B cell (primary cell): ENCODE results near the gene MVB12B. TPM values are rescaled to one million over a fixed set of nuclear protein-coding genes. Genes with fewer than 3 reads are reported as not detected.

Experiments
- ATAC-seq: fragments of 200-7000 bp; cut with Tn5 transposase; one replicate; pipeline ENCODE4 v1.10.0; 2021; ENCODE audit warnings: low read depth, mild to moderate bottlenecking, moderate number of reproducible peaks, moderate library complexity
- CTCF ChIA-PET: fragments of 350-600 bp; sonication (Branson Sonifier 250); formaldehyde crosslinking; loops from one replicate; lab custom pipeline; 2021; ENCODE audit warnings: antibody characterized with exemption, inconsistent platforms; lab: Charles Lee
- POLR2A ChIA-PET: fragments of 350-600 bp; sonication (Branson Sonifier 250); formaldehyde crosslinking; loops from one replicate; lab custom pipeline; 2021; ENCODE audit warnings: antibody characterized with exemption; lab: Charles Lee
- DNase-seq: peaks from one replicate; pipeline ENCODE4 v3.0.0; 2013
- H2AFZ ChIP-seq: 2 replicates; pipeline ENCODE4 v1.6.1; 2012; ENCODE audit warnings: mild to moderate bottlenecking, low read depth, low read length; ENCODE audit not compliant: insufficient read depth, poor library complexity, severe bottlenecking
- H3K27ac ChIP-seq, 2 donors: 1 replicate in 1 of 2; 2 replicates in 1 of 2; pipeline ENCODE4 v1.5.1; 2012 to 2013; ENCODE audit warnings: low read length in 2 of 2, mild to moderate bottlenecking in 2 of 2, moderate library complexity in 1 of 2
- H3K27me3 ChIP-seq, 4 experiments: fragments of 200-600 bp in 1 of 4; sonication (generic) in 1 of 4; replicated peaks in 1 of 4; 1 replicate in 2 of 4; 2 replicates in 2 of 4; pipeline versions ENCODE4 v1.6.1 to v1.7.0; 2013 to 2016; ENCODE audit warnings: low read length in 3 of 4, mild to moderate bottlenecking in 2 of 4, mixed read lengths in 1 of 4, moderate library complexity in 1 of 4; ENCODE audit not compliant: insufficient read depth in 4 of 4, control insufficient read depth in 3 of 4; ENCODE audit errors: control extremely low read depth in 1 of 4
- H3K36me3 ChIP-seq, 2 experiments: replicated peaks in 1 of 2; 1 replicate in 1 of 2; 2 replicates in 1 of 2; pipeline versions ENCODE4 v1.6.1 to v1.7.1; 2013; ENCODE audit warnings: low read length in 1 of 2; ENCODE audit not compliant: insufficient read depth in 2 of 2, control insufficient read depth in 1 of 2; ENCODE audit errors: control extremely low read depth in 1 of 2, extremely low read depth in 1 of 2
- H3K4me1 ChIP-seq, 2 donors: fragments of 200-600 bp in 1 of 2; sonication (generic) in 1 of 2; 1 replicate in 1 of 2; 2 replicates in 1 of 2; pipeline versions ENCODE4 v1.5.1 to v1.6.1; 2013 to 2017; ENCODE audit warnings: low read length in 2 of 2; ENCODE audit not compliant: control insufficient read depth in 2 of 2, insufficient read depth in 2 of 2
- H3K4me2 ChIP-seq: replicated peaks from 2 replicates; pipeline ENCODE3; 2012; ENCODE audit warnings: mild to moderate bottlenecking, low read depth, low read length; ENCODE audit not compliant: poor library complexity, severe bottlenecking
- H3K4me3 ChIP-seq, 5 experiments: fragments of 200-600 bp in 1 of 5; sonication (generic) in 1 of 5; 1 replicate in 3 of 5; 2 replicates in 2 of 5; pipeline versions ENCODE4 v1.5.1 to v1.7.0; 2011 to 2016; ENCODE audit warnings: low read length in 4 of 5, mild to moderate bottlenecking in 4 of 5, low read depth in 2 of 5, control low read depth in 1 of 5, moderate library complexity in 1 of 5; ENCODE audit not compliant: insufficient read depth in 1 of 5; ENCODE audit errors: control extremely low read depth in 1 of 5, extremely low read depth in 1 of 5
- H3K79me2 ChIP-seq: fragments of 200-600 bp; sonication (generic); one replicate; pipeline ENCODE4 v1.6.0; 2016; ENCODE audit warnings: low read length; ENCODE audit not compliant: control insufficient read depth, insufficient read depth
- H3K9ac ChIP-seq: fragments of 200-600 bp; sonication (generic); 2 replicates; pipeline ENCODE4 v1.6.1; 2017; ENCODE audit warnings: mild to moderate bottlenecking, low read length, moderate library complexity
- H3K9me3 ChIP-seq, 3 donors: one replicate each; pipeline versions ENCODE4 v1.6.1 to v1.7.1; 2013; ENCODE audit warnings: low read length in 2 of 3; ENCODE audit not compliant: control insufficient read depth in 2 of 3, insufficient read depth in 1 of 3; ENCODE audit errors: control extremely low read depth in 1 of 3
- H4K20me1 ChIP-seq: 2 replicates; pipeline ENCODE4 v1.6.0; 2012; ENCODE audit warnings: mild to moderate bottlenecking, low read length; ENCODE audit not compliant: insufficient read depth, control insufficient read depth, poor library complexity, severe bottlenecking
- H3K27ac Mint-ChIP-seq: one replicate; pipeline ENCODE4 v1.8.0; 2021; ENCODE audit warnings: mixed read lengths
- H3K27me3 Mint-ChIP-seq: one replicate; pipeline ENCODE4 v1.8.0; 2021; ENCODE audit warnings: mixed read lengths
- H3K4me1 Mint-ChIP-seq: one replicate; pipeline ENCODE4 v1.8.0; 2021; ENCODE audit warnings: mixed read lengths
- H3K4me3 Mint-ChIP-seq: one replicate; pipeline ENCODE4 v1.8.0; 2021; ENCODE audit warnings: mixed read lengths
- H3K9me3 Mint-ChIP-seq: one replicate; pipeline ENCODE4 v1.8.0; 2022; ENCODE audit warnings: mixed read lengths; ENCODE audit not compliant: insufficient read depth
- CTCF ChIP-seq: fragments of 200-600 bp; IDR thresholded peaks from one replicate; pipeline ENCODE4 v1.8.0; 2022; ENCODE audit warnings: antibody characterized with exemption, mild to moderate bottlenecking
- EZH2 ChIP-seq: IDR thresholded peaks from 2 replicates; pipeline ENCODE4 v1.6.1; 2012; ENCODE audit warnings: borderline replicate concordance, low read depth, mild to moderate bottlenecking, moderate library complexity, low read length; ENCODE audit not compliant: insufficient read depth, poor library complexity, severe bottlenecking
- WGBS: methylation state at CpG from one replicate; pipeline ENCODE4 v1.1.5; 2013; ENCODE audit warnings: missing lambda C conversion rate; ENCODE audit not compliant: insufficient coverage; 5-methylcytosine and 5-hydroxymethylcytosine counted together
- intact Hi-C: fragments of 100-400 bp; cut with micrococcal nuclease; formaldehyde crosslinking; loops from one replicate; pipeline ENCODE4 v1.10.0; 2022
- polyA plus RNA-seq: library from polyadenylated mRNA; depleted of rRNA; stranded (reverse); fragments of >200 nt; gene quantifications from 2 replicates; pipeline ENCODE4 v1.2.3, GENCODE V29; 2012
- total RNA-seq, 2 donors: library from RNA; stranded (reverse); fragments of 120-200 nt in 1 of 2; gene quantifications; 1 replicate in 1 of 2; 2 replicates in 1 of 2; pipeline versions ENCODE4 v1.2.3 to v1.2.4, GENCODE V29; 2013 to 2022

MVB12B gene
- total and polyA plus RNA-seq, 2 donors (not counting 1 experiment from before 2014, with no cell fraction given) = 1.2 to 9.8 TPM

- H3K4me1 ChIP-seq = no peaks in the 10 kb centered on the region
- intact Hi-C loops = no loop called here
- 96% methylated on average over 30 of the region's 32 CpGs for WGBS
- H3K79me2 ChIP-seq = no peaks in the 10 kb centered on the region
- H3K27me3 Mint-ChIP-seq = peaks cover 8% of the 10 kb centered on the region
- no peak overlapping the region for H3K9ac ChIP-seq
- H3K4me3 ChIP-seq = no peak overlapping the region
- H3K27me3 ChIP-seq = no peaks in the 10 kb centered on the region
- H2AFZ ChIP-seq = no peak overlapping the region
- H3K4me1 Mint-ChIP-seq = no peaks in the 10 kb centered on the region
- ChIA-PET POLR2A (no interaction called here), CTCF (interaction anchor here (1.4 kb wide), 2 partner anchors 20 to 153 kb away, joined by 3 to 4 read pairs; no protein-coding TSS in a partner anchor)
- no peak overlapping the region for H3K27ac Mint-ChIP-seq
- no peak for TF ChIP-seq CTCF
- no peak for TF ChIP-seq EZH2
- no peak overlapping the region for H3K4me2 ChIP-seq
- H3K27ac ChIP-seq = no peak overlapping the region
- no peaks in the 10 kb centered on the region for H3K9me3 Mint-ChIP-seq
- DNase-seq = no peak
- H3K4me3 Mint-ChIP-seq = no peak overlapping the region
- no peaks in the 10 kb centered on the region for H3K36me3 ChIP-seq
- H3K9me3 ChIP-seq = no peaks in the 10 kb centered on the region
- H4K20me1 ChIP-seq = no peaks in the 10 kb centered on the region
- no peak for ATAC-seq
These were observed 11.2 kb downstream of the MVB12B start for GRCh38 chr9:126337729-126338372.

GRCh38 chr9:126338945-126339344 is 12.3 kb downstream of the MVB12B start:
- Histone ChIP-seq H3K4me3 (no peak overlapping the region), H3K9me3 (no peaks in the 10 kb centered on the region), H3K27me3 (no peaks in the 10 kb centered on the region), H3K4me1 (no peaks in the 10 kb centered on the region), H3K27ac (no peak overlapping the region), H3K4me2 (no peak overlapping the region), H2AFZ (no peak overlapping the region), H3K36me3 (no peaks in the 10 kb centered on the region), H3K79me2 (no peaks in the 10 kb centered on the region), H3K9ac (no peak overlapping the region), H4K20me1 (no peaks in the 10 kb centered on the region)
- CTCF ChIA-PET = interaction anchor here (1.4 kb wide), 1 partner anchor 21 kb away, joined by 3 read pairs; no protein-coding TSS in a partner anchor
- DNase-seq (no peak), ATAC-seq (no peak)
- WGBS = 45% methylated on average over 3 of the region's 3 CpGs
- intact Hi-C loops = no loop called here
- POLR2A ChIA-PET = no interaction called here
- Mint-ChIP-seq H3K4me1 (no peaks in the 10 kb centered on the region), H3K4me3 (no peak overlapping the region), H3K27me3 (peaks cover 10% of the 10 kb centered on the region), H3K27ac (no peak overlapping the region), H3K9me3 (no peaks in the 10 kb centered on the region)
- no peak for TF ChIP-seq EZH2
- no peak for TF ChIP-seq CTCF
